ENCODE results near the gene ZNF512B.
"Not testable (repeated sequence)": the region's sequence is repeated elsewhere in the genome, so short reads cannot be mapped to it uniquely, and the experiment has no call there.

The ZNF512B gene

DNA sequence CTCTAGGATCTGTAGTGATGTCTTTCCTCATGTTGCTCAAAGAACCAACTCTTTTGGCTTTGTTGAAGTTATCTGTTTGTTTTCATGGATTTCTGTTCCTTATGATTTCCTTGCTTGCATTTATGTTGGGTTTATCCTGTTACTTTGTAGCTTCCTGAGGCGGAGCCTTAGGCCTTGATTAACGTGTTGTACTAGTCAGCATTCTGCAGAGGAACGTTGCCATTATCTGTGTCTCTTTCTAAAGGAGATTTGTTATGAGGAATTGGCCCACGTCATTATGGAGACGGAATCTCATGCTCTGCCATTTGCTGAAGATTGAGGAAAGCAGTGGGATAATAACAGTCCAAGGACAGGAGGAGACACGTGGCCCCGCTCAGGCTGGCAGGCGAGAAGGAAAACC, 43.4 kb downstream of the ZNF512B start:
- Mint-ChIP-seq H3K4me1 (peaks cover 6% of the 10 kb centered on the region), H3K27me3 (no peaks in the 10 kb centered on the region), H3K9me3 (no peaks in the 10 kb centered on the region), H3K4me3 (no peak overlapping the region), H3K27ac (no peak overlapping the region), H3K36me3 (ENCODE audit: low read depth) (peaks cover 27% of the 10 kb centered on the region)
- ATAC-seq = no peak
- DNase-seq = no peak

DNA sequence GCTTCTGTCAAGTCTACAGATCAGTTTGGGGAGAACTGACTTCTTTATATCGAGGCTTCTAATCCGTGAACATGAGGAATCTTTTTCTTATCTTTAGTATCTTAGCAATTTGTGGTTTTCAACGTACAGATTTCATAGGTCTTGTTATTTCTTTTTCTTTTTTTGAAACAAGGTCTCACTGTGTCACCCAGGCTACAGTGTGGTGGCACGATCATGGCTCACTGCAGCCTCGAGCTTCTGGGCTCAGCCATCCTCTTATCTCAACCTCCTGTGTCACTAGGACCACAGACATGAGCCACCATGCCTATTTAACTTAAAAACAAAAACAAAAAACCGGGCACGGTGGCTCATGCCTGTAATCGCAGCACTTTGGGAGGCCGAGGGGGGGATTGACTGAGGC, 45.5 kb downstream of the ZNF512B start:
- peaks cover 20% of the 10 kb centered on the region for H3K36me3 Mint-ChIP-seq (ENCODE audit: low read depth)
- DNase-seq (no peak), ATAC-seq (no peak)
- H3K9me3 Mint-ChIP-seq = no peaks in the 10 kb centered on the region
- no peaks in the 10 kb centered on the region for H3K27me3 Mint-ChIP-seq
- no peak overlapping the region for H3K27ac Mint-ChIP-seq
- H3K4me1 Mint-ChIP-seq = peaks cover 6% of the 10 kb centered on the region
- no peak overlapping the region for H3K4me3 Mint-ChIP-seq

DNA sequence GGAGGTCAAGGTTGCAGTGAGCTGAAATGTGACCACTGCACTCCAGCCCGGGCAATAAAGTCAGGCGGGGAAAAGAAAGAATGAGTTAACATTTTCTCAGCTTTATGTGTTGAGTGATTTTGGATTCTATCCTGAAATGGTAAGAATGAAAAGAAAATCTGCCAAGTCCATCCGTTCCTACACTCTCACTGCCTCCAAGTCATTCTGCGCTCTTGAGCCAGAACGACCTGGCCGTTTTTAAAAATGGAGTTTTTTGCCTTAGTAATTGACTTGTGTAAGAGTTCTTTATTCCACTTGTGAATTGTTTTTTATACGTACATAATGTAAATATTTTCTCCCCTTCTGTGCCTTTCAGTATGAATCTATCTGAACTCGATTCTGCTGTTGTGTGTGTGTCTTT, 46.1 kb downstream of the ZNF512B start:
- DNase-seq = no peak
- Mint-ChIP-seq H3K9me3 (no peaks in the 10 kb centered on the region), H3K27me3 (no peaks in the 10 kb centered on the region), H3K4me1 (peaks cover 6% of the 10 kb centered on the region), H3K36me3 (ENCODE audit: low read depth) (peaks cover 18% of the 10 kb centered on the region), H3K4me3 (no peak overlapping the region), H3K27ac (no peak overlapping the region)
- ATAC-seq = no peak

DNA sequence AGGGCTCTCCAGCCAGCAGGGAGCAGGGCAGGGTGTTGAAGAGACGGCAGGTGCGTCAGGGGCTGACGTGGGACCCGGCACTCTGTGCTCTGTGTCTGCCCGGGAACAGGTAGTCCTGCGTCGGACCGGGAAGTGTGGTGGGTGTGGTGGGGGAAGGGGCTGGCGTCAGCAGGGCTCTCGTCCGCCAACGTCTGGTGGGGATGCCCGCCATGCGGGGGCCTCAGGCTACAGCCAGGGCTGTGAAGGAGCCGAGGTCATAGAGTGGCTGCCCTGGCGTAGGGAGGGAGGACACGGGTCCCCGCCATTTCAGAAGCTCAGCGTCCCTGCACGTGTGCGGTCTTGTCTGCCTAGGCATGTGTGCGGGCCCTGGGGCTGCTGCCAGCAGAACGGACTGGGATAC, 49.5 kb downstream of the ZNF512B start:
- DNase-seq = no peak
- H3K27me3 Mint-ChIP-seq = no peaks in the 10 kb centered on the region
- peaks cover 10% of the 10 kb centered on the region for H3K36me3 Mint-ChIP-seq (ENCODE audit: low read depth)
- H3K4me3 Mint-ChIP-seq = no peak overlapping the region
- H3K4me1 Mint-ChIP-seq = peaks cover 9% of the 10 kb centered on the region
- no peak overlapping the region for H3K27ac Mint-ChIP-seq
- ATAC-seq = no peak
- no peaks in the 10 kb centered on the region for H3K9me3 Mint-ChIP-seq

DNA sequence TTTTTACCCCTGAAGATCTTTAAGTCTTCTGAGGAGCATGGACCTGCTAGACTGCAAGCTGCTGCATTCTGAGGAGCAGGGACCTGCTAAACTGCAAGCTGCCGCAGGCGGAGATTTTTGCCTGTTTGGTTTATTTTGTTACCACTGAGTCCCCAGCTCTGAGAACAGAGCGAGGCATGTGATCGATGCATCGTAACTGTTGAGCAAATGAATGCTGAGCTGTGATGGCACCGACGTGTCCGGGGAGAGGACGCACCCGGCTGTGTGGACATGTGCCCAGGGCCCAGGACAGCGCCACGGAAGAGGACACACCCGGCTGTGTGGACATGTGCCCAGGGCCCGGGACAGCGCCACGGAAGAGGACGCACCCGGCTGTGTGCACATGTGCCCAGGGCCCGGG, 50.6 kb downstream of the ZNF512B start:
- H3K4me1 Mint-ChIP-seq = peaks cover 7% of the 10 kb centered on the region
- no peak for DNase-seq
- no peak overlapping the region for H3K27ac Mint-ChIP-seq
- no peak overlapping the region for H3K4me3 Mint-ChIP-seq
- peaks cover 17% of the 10 kb centered on the region for H3K36me3 Mint-ChIP-seq (ENCODE audit: low read depth)
- no peak for ATAC-seq
- H3K9me3 Mint-ChIP-seq = no peaks in the 10 kb centered on the region
- H3K27me3 Mint-ChIP-seq = no peaks in the 10 kb centered on the region

DNA sequence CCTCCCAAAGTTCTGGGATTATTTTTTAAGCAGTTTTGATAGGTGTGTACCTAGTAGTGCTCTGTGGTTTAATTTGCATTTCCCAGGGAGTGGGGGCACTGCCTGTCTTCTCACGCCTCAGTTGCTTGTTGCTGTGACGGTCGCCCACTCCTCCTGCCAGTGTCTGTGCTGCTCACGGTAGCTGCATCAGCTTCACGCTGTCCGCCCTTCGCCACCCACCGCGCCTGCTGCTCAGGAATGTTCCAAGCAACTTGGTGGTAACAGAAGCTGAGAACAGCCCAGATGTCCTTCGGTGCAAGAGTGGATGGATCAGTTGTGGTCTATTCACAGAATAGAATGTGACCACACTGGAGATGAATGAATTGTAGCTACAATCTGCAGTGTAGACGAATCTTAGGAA, 51.9 kb downstream of the ZNF512B start:
- no peaks in the 10 kb centered on the region for H3K27me3 Mint-ChIP-seq
- ATAC-seq (no peak), DNase-seq (no peak)
- H3K4me1 Mint-ChIP-seq = peaks cover 11% of the 10 kb centered on the region
- H3K27ac Mint-ChIP-seq = no peak overlapping the region
- H3K9me3 Mint-ChIP-seq = no peaks in the 10 kb centered on the region
- H3K4me3 Mint-ChIP-seq = no peak overlapping the region
- H3K36me3 Mint-ChIP-seq (ENCODE audit: low read depth) = peaks cover 17% of the 10 kb centered on the region

DNA sequence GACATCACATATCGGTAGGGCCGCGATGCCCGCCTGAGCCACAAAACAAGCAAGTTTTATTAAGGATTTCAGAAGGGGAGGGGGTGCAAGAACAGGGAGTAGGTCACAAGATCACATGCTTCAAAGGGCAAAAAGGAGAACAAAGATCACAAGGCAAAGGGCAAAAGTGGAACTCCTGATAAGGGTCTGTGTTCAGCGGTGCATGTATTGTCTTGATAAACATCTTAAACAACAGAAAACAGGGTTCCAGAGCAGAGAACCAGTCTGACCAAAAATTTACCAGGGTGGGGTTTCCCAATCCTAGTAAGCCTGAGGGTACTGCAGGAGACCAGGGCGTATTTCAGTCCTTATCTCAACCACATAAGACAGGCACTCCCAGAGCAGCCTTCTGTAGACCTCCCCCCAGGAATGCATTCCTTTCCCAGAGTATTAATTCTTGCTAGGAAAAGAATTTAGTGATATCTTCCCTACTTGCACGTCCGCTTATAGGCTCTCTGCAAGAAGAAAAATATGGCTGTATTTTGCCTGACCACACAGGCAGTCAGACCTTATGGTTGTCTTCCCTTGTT, 53.3 kb downstream of the ZNF512B start:
- H3K27me3 Mint-ChIP-seq, H3K9me3 Mint-ChIP-seq, H3K27ac Mint-ChIP-seq, ATAC-seq, H3K4me3 Mint-ChIP-seq, DNase-seq: not testable (repeated sequence)
- H3K36me3 Mint-ChIP-seq (ENCODE audit: low read depth) = peaks cover 17% of the 10 kb centered on the region
- peaks cover 13% of the 10 kb centered on the region for H3K4me1 Mint-ChIP-seq

DNA sequence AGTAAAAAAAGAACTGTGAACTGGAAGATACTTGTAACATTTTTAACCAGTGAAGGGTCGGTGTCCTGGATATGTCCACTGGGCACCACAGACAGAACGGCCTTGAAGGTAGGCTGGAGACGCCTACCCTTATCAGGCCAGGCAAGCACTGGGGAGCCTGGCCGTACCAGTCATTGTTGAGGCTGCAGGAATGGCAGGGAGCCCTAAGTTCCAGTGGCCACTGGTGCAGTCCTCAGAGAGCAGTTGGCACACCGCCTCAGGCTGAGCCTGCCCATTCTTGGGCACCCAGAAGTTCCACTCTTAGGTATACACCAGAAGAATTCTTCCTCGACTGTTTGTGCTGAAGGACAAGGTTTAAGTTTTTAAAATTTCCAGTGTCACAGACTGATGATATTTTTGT, 54.3 kb downstream of the ZNF512B start:
- Mint-ChIP-seq H3K9me3 (no peaks in the 10 kb centered on the region), H3K27ac (no peak overlapping the region), H3K4me3 (no peak overlapping the region), H3K36me3 (ENCODE audit: low read depth) (peaks cover 20% of the 10 kb centered on the region), H3K27me3 (no peaks in the 10 kb centered on the region), H3K4me1 (peaks cover 22% of the 10 kb centered on the region)
- DNase-seq = no peak
- ATAC-seq = no peak

DNA sequence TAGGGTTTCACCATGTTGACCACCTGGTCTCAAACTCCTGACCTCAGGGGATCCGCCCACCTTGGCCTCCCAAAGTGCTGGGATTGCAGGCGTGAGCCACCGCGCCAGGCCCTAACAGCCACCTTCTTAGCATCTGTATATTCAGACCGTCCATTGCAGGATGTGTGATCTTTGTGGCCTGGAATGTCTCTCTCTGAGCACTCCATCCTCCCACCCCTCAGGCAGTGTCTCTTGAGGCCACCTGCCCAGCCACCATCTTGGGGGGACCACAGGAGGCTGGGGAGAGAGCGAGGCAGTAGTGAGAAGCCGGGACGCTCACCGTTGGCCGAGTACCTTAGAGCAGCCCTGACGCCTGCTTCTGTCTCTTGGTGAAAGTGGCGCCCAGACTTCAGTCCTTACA, 56.0 kb downstream of the ZNF512B start:
- Mint-ChIP-seq H3K4me3 (no peak overlapping the region), H3K9me3 (no peaks in the 10 kb centered on the region), H3K27me3 (no peaks in the 10 kb centered on the region), H3K36me3 (ENCODE audit: low read depth) (peaks cover 21% of the 10 kb centered on the region), H3K27ac (no peak overlapping the region), H3K4me1 (peaks cover 30% of the 10 kb centered on the region)
- DNase-seq = no peak
- ATAC-seq = no peak

DNA sequence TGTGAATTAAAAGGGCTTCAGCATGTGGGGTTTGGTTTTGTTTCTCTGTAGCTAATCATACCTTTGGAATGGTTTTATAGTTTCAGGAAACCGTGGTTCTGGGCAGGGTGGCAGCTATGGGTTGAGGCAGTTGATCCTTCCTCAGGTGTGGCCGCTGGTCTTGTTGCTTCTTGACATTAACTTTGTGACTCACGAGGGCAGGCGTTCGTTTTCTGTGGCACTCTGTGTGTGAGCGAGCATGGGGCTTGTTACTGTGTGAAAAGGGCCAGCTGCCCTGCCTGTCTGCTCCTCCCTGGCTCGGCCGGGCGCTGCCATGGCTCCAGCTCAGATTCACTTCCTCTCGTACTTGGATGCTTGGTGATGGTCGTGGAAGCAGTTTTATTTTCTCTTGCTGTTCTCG, 58.6 kb downstream of the ZNF512B start:
- Mint-ChIP-seq H3K4me1 (peaks cover 34% of the 10 kb centered on the region), H3K36me3 (ENCODE audit: low read depth) (peaks cover 19% of the 10 kb centered on the region), H3K27ac (peak overlapping the region; percentile 11), H3K27me3 (no peaks in the 10 kb centered on the region), H3K4me3 (no peak overlapping the region), H3K9me3 (no peaks in the 10 kb centered on the region)
- DNase-seq = no peak
- ATAC-seq = peak; percentile 22

DNA sequence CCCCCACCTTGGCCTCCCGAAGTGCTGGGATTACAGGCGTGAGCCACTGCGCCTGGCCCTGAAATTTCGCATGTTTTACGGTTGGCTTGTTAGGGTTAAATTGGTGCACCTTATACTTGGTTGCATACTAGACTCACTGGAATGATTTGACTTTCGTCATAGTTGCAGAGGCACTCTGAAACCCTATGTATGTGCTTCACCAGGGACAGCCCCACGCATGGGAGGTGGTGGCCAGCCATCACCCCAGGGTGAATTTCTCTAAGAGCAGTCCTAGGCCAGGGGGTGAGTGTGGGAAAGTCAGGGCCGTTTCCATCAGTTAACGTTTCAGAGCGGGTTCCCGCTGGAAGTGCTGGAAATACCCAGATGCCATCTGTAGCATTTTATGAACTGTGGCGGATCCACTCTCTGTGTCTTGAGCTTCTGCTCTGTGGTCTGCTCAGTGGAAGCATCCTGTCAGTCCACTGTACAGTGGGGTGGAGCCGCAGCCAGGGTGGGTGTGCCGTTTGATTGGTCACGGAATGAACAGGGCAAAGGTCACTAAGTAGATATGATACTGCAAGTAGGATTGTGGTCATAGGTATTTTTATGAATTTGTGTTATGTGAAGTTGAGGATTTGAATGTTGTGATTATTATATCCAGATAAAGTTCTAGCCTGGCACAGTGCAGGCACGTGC, 61.6 kb downstream of the ZNF512B start:
- DNase-seq (no peak), ATAC-seq (peak; percentile 30)
- peaks cover 43% of the 10 kb centered on the region for H3K4me1 Mint-ChIP-seq
- H3K4me3 Mint-ChIP-seq = no peak overlapping the region
- H3K27ac Mint-ChIP-seq = no peak overlapping the region
- H3K36me3 Mint-ChIP-seq (ENCODE audit: low read depth) = peaks cover 8% of the 10 kb centered on the region
- no peaks in the 10 kb centered on the region for H3K27me3 Mint-ChIP-seq
- no peaks in the 10 kb centered on the region for H3K9me3 Mint-ChIP-seq

All from activated naive CD8-positive, alpha-beta T cell treated with anti-CD3 and anti-CD28 coated beads, Interleukin-2, amount 50 U/mL, for 24 hours (primary cell).